ENCODE data around the gene UNC5A.

UNC5A gene

GRCh38 chr5:176800024-176800423, 10.3 kb upstream of the UNC5A start:
- no peak for DNase-seq (ENCODE audit: low spot score)

- DNase-seq (ENCODE audit: low spot score): no peak
These were observed 8.1 kb upstream of the UNC5A start for GRCh38 chr5:176802116-176802784.

- no peak for DNase-seq (ENCODE audit: low spot score)
These were observed 7.1 kb upstream of the UNC5A start for GRCh38 chr5:176803068-176803942.

- DNase-seq (ENCODE audit: low spot score): peak; percentile 33
These were observed 6.3 kb upstream of the UNC5A start for GRCh38 chr5:176803943-176804498.

- DNase-seq (ENCODE audit: low spot score): no peak
These were observed 4.2 kb upstream of the UNC5A start for GRCh38 chr5:176806137-176806536.

GRCh38 chr5:176809544-176810080, 747 bp upstream of the UNC5A start:
- no peak for DNase-seq (ENCODE audit: low spot score)

- peak; percentile 30 for DNase-seq (ENCODE audit: low spot score)
These were observed 535 bp downstream of the UNC5A start for GRCh38 chr5:176810687-176811501.

- peak; percentile 42 for DNase-seq (ENCODE audit: low spot score)
These were observed 2.2 kb downstream of the UNC5A start for GRCh38 chr5:176812269-176813259.

- no peak for DNase-seq (ENCODE audit: low spot score)
These were observed 3.4 kb downstream of the UNC5A start for GRCh38 chr5:176813587-176814312.

GRCh38 chr5:176814313-176814685, 3.9 kb downstream of the UNC5A start:
- no peak for DNase-seq (ENCODE audit: low spot score)

- no peak for DNase-seq (ENCODE audit: low spot score)
These were observed 4.6 kb downstream of the UNC5A start for GRCh38 chr5:176814836-176815438.

- DNase-seq (ENCODE audit: low spot score): no peak
These were observed 5.8 kb downstream of the UNC5A start for GRCh38 chr5:176816043-176816745.

- no peak for DNase-seq (ENCODE audit: low spot score)
These were observed 6.5 kb downstream of the UNC5A start for GRCh38 chr5:176816791-176817347.

- no peak for DNase-seq (ENCODE audit: low spot score)
These were observed 7.0 kb downstream of the UNC5A start for GRCh38 chr5:176817369-176817840.

- peak; percentile 37 for DNase-seq (ENCODE audit: low spot score)
These were observed 7.5 kb downstream of the UNC5A start for GRCh38 chr5:176817841-176818377.

GRCh38 chr5:176818391-176819098, 8.2 kb downstream of the UNC5A start:
- DNase-seq (ENCODE audit: low spot score): no peak

- DNase-seq (ENCODE audit: low spot score): no peak
These were observed 9.1 kb downstream of the UNC5A start for GRCh38 chr5:176819476-176819875.

GRCh38 chr5:176820937-176821336, 10.6 kb downstream of the UNC5A start:
- no peak for DNase-seq (ENCODE audit: low spot score)
